Thoracic aorta (tissue), 2 donors: Measurements from ENCODE around the gene KIAA1217. TPM values are rescaled to one million over a fixed set of nuclear protein-coding genes. Genes with fewer than 3 reads are reported as not detected.
A peak's percentile ranks its signal among the peaks of the same experiment; 100 is the strongest.

Source experiments
- ATAC-seq: fragments of 150-250 bp; one replicate; pipeline ENCODE4 v1.8.0; 2017; ENCODE audit warnings: low read depth; ENCODE audit not compliant: insufficient number of reproducible peaks, low FRiP score
- DNase-seq: peaks from one replicate; pipeline ENCODE4 v3.0.0-alpha.2; 2020; ENCODE audit warnings: low spot score
- H3K27ac ChIP-seq, 2 donors: fragments of 200-600 bp; sonication (generic); 1 replicate in 1 of 2; 2 replicates in 1 of 2; pipeline ENCODE4 v1.5.1; 2016; ENCODE audit warnings: mild to moderate bottlenecking in 2 of 2, moderate library complexity in 2 of 2
- H3K27me3 ChIP-seq: fragments of 200-600 bp; sonication (generic); replicated peaks from 2 replicates; pipeline ENCODE4 v1.6.0; 2016; ENCODE audit warnings: mild to moderate bottlenecking; ENCODE audit not compliant: insufficient read depth
- H3K36me3 ChIP-seq: fragments of 200-600 bp; sonication (generic); one replicate; pipeline ENCODE4 v1.5.1; 2016
- H3K4me1 ChIP-seq, 2 donors: fragments of 200-600 bp; sonication (generic); 1 replicate in 1 of 2; 2 replicates in 1 of 2; pipeline versions ENCODE4 v1.5.1 to v1.6.0; 2016; ENCODE audit warnings: low read depth in 2 of 2, mild to moderate bottlenecking in 1 of 2; ENCODE audit not compliant: control insufficient read depth in 1 of 2
- H3K4me3 ChIP-seq: fragments of 200-600 bp; sonication (generic); 2 replicates; pipeline ENCODE4 v1.5.1; 2016; ENCODE audit warnings: mild to moderate bottlenecking
- H3K9me3 ChIP-seq: fragments of 200-600 bp; sonication (generic); 2 replicates; pipeline ENCODE4 v1.5.1; 2016
- total RNA-seq, 2 donors: library from RNA; depleted of rRNA; stranded (reverse); fragments of >200 nt; gene quantifications; one replicate each; pipeline versions ENCODE4 v1.1.0 to v1.2.3, GENCODE V29; 2016
- TF ChIP-seq, protein P1 (sequence below): fragments of 200-600 bp; sonication (generic); IDR thresholded peaks from one replicate; pipeline ENCODE4 v1.5.1; 2019; ENCODE audit warnings: antibody characterized with exemption

The KIAA1217 gene
- total RNA-seq, 2 donors from 2014 or later, result 15.2 to 15.6 TPM

DNA sequence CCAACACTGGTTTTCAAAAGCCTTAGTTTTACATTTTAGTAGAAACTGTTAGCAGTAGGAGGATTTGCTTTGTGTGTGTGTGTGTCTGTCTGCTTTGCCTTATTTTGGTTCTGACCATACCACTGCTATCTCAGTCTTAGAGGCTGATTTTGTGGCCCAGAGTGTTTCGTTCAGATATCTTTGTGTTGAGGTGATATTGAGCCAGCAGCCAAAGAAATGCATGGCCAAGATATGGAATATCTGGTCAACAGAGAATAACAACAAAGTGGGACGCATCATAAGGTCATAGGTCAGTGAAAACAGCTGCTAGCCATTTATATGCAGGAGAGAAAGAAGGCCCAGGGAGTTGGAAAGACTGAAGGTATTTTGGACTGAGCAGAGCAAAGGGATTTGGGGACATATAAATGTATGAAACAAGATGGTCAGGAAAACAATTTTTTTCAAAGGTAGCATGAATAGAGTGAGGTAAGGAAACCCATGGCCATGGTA is 47.7 kb downstream of the KIAA1217 start:
- H3K27me3 ChIP-seq, result no peaks in the 10 kb centered on the region
- H3K36me3 ChIP-seq, result no peaks in the 10 kb centered on the region
- TF ChIP-seq, protein P1, sequence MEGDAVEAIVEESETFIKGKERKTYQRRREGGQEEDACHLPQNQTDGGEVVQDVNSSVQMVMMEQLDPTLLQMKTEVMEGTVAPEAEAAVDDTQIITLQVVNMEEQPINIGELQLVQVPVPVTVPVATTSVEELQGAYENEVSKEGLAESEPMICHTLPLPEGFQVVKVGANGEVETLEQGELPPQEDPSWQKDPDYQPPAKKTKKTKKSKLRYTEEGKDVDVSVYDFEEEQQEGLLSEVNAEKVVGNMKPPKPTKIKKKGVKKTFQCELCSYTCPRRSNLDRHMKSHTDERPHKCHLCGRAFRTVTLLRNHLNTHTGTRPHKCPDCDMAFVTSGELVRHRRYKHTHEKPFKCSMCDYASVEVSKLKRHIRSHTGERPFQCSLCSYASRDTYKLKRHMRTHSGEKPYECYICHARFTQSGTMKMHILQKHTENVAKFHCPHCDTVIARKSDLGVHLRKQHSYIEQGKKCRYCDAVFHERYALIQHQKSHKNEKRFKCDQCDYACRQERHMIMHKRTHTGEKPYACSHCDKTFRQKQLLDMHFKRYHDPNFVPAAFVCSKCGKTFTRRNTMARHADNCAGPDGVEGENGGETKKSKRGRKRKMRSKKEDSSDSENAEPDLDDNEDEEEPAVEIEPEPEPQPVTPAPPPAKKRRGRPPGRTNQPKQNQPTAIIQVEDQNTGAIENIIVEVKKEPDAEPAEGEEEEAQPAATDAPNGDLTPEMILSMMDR, result no peak
- DNase-seq (no peak), ATAC-seq (no peak)
- no peaks in the 10 kb centered on the region for H3K9me3 ChIP-seq
- no peak overlapping the region for H3K4me3 ChIP-seq
- H3K4me1 ChIP-seq, result peaks cover 3 to 33% of the 10 kb centered on the region in 2 donors
- no peak overlapping the region for H3K27ac ChIP-seq

DNA sequence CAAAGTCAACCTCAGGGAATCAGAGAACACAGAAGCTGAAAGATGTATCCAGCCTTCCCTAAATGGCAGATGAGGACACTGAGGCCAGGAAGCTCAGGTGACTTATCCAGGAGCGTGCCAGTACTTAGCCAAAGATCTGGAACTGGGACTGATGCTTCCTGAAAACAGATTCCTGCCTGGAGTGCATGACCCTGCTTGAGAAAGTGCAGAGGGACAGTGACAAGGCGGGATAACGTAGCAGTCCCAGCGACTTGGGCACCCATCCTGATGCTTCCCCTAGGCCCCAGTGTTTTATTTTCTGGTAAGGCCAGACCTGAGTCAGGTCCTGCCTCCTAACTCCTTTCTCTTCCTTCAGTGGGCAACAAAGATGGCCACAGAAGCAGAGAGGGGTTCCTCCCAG is 48.6 kb downstream of the KIAA1217 start:
- H3K4me1 ChIP-seq, result peaks cover 5 to 40% of the 10 kb centered on the region in 2 donors
- TF ChIP-seq, protein P1, result no peak
- no peak for ATAC-seq
- no peak overlapping the region for H3K27ac ChIP-seq
- no peak overlapping the region for H3K4me3 ChIP-seq
- no peak for DNase-seq
- H3K27me3 ChIP-seq, result no peaks in the 10 kb centered on the region
- no peaks in the 10 kb centered on the region for H3K36me3 ChIP-seq
- no peaks in the 10 kb centered on the region for H3K9me3 ChIP-seq

DNA sequence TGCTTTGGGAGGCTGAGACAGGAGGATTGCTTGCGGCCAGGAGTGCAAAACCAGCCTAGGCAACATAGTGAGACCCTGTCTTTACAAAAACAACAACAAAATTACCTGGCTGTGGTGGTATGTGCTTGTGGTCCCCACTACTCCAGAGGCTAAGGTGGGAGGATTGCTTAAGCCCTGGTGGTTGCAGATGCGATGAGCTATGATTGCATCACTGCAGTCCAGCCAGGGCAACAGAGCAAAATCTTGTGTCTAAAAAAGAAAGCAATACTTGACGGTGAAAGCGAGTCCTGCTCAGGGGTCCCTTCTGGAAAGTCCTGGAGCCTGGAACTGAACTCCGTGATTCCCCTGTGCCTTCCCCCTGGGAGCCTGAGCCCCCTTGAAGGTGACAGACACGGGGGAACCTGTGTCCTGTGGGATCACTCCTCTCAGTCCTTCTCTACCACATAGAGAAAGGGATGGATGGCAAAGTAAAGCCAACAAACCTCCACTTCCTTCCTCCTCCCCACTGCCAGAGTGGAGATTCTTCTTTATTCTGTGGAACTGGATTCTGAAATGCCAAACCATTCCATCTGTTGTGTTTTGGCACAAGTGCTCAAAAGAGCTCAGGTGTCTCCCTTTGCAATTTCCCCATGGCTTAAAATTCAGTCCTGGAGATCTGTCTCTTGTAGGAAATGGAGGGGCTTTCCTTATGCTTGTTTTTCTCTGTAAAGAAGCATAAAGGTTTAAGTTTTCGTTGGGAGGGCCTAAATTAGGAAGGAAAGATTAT is 50.6 kb downstream of the KIAA1217 start:
- ATAC-seq (no peak), DNase-seq (no peak)
- no peak overlapping the region for H3K4me3 ChIP-seq
- H3K4me1 ChIP-seq, result peaks cover 10 to 34% of the 10 kb centered on the region in 2 donors
- H3K9me3 ChIP-seq, result no peaks in the 10 kb centered on the region
- TF ChIP-seq, protein P1, result no peak
- no peak overlapping the region for H3K27ac ChIP-seq
- H3K27me3 ChIP-seq, result no peaks in the 10 kb centered on the region
- no peaks in the 10 kb centered on the region for H3K36me3 ChIP-seq

DNA sequence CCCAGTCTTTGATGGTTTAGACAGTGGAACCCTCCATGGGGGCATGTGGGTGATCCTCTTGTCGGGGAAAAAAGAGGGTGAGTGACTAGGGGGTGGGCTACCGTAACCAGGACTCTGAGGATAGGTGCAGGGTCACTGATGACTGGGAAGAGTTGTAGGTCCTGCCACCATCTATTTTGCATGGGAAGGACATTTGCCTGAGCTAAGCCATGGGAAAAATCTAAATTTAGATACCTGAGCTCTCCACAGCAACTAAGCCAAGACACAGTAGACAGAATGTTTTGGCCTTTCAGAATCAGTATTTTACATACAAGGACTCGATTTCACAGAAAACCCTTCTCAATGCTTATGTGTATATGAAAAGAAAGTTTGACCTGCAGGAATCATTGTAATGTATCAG is 52.7 kb downstream of the KIAA1217 start:
- Histone ChIP-seq H3K27ac (peak overlapping the region; percentile 38 to 42), H3K27me3 (no peaks in the 10 kb centered on the region), H3K9me3 (no peaks in the 10 kb centered on the region), H3K4me1 (peaks cover 10 to 21% of the 10 kb centered on the region in 2 donors), H3K36me3 (no peaks in the 10 kb centered on the region), H3K4me3 (no peak overlapping the region)
- ATAC-seq (no peak), DNase-seq (no peak)
- TF ChIP-seq, protein P1, result no peak

DNA sequence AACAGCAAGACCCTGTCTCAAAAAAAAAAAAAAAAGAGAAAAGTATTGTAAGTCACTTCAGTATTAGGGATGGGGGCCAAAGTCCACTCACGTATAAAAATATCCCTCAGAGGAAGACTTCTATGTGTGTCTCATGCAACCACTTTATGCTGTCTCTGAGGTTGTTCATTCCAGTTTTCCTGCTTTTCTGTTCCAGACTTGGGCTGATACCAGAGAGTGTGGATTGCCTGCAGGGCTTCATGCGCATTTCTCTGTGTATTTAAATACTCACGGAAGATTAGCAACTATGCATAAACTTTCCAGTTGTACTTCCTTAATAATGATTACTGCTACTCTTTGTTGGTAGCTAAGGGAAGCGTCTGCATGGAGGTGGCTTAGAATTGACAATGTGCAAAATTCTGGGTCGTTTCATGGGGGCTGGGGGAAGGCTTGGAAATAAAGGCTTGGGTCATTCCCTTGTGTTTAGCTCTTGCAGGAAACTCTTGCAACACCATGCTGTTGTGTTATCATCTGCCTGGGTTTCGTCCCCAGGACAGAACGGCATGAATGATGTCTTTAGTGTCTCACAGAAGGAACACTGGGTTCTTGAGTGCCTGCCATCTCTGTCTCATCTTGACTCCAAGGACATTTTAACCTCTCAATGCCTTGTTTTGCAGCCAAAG is 54.1 kb downstream of the KIAA1217 start:
- Histone ChIP-seq H3K27ac (no peak overlapping the region), H3K4me1 (peaks cover 10 to 19% of the 10 kb centered on the region in 2 donors), H3K36me3 (no peaks in the 10 kb centered on the region), H3K4me3 (no peak overlapping the region), H3K27me3 (no peaks in the 10 kb centered on the region), H3K9me3 (no peaks in the 10 kb centered on the region)
- DNase-seq, result no peak
- TF ChIP-seq, protein P1, result no peak
- no peak for ATAC-seq
